Naive thymus-derived CD8-positive, alpha-beta T cell (primary cell): ENCODE results near the gene FATE1. TPM values are rescaled to one million over a fixed set of nuclear protein-coding genes. Genes with fewer than 3 reads are reported as not detected.

Source experiments
- ATAC-seq, 2 donors: fragments of 150-1000 bp; cut with Tn5 transposase in 1 of 2; sonication (Bioruptor Pico), chemical (Tn5 transposase) in 1 of 2; 1 replicate in 1 of 2; 2 replicates in 1 of 2; pipeline ENCODE4 v1.10.0; 2021; ENCODE audit warnings: mild to moderate bottlenecking in 2 of 2, moderate library complexity in 2 of 2
- POLR2A ChIA-PET: fragments of 350-600 bp; sonication (Branson Sonifier 250); formaldehyde crosslinking; loops from one replicate; lab custom pipeline; 2021; ENCODE audit warnings: antibody characterized with exemption; lab: Charles Lee
- DNase-seq, 10 donors: peaks; one replicate each; pipeline versions ENCODE4 v3.0.0 to v3.0.0-alpha.2; 2020 to 2022
- H3K27ac Mint-ChIP-seq, 10 donors: one replicate each; pipeline ENCODE4 v1.8.0; 2020 to 2022; ENCODE audit warnings: mild to moderate bottlenecking in 10 of 10, mixed read lengths in 10 of 10, moderate library complexity in 4 of 10, inconsistent platforms in 1 of 10
- H3K27me3 Mint-ChIP-seq, 5 donors: one replicate each; pipeline ENCODE4 v1.8.0; 2021 to 2022; ENCODE audit warnings: mixed read lengths in 5 of 5
- H3K36me3 Mint-ChIP-seq, 3 donors: one replicate each; pipeline ENCODE4 v1.8.0; 2020 to 2022; ENCODE audit warnings: mixed read lengths in 3 of 3, mild to moderate bottlenecking in 2 of 3, inconsistent platforms in 1 of 3
- H3K4me1 Mint-ChIP-seq, 4 donors: one replicate each; pipeline ENCODE4 v1.8.0; 2021 to 2022; ENCODE audit warnings: mixed read lengths in 4 of 4
- H3K4me3 Mint-ChIP-seq, 10 donors: one replicate each; pipeline ENCODE4 v1.8.0; 2020 to 2022; ENCODE audit warnings: mild to moderate bottlenecking in 10 of 10, mixed read lengths in 10 of 10, moderate library complexity in 6 of 10, inconsistent platforms in 1 of 10
- H3K9me3 Mint-ChIP-seq, 9 donors: one replicate each; pipeline ENCODE4 v1.8.0; 2020 to 2022; ENCODE audit warnings: mixed read lengths in 9 of 9, mild to moderate bottlenecking in 3 of 9, inconsistent platforms in 1 of 9, moderate library complexity in 1 of 9
- polyA plus RNA-seq, 3 donors: library from polyadenylated mRNA; unstranded; fragments of 300-500 nt; fragmentation: Illumina TruSeq; gene quantifications; one replicate each; pipeline ENCODE4 v1.2.3, GENCODE V29; 2021
- total RNA-seq, 8 experiments: library from RNA in 2 of 8; stranded (reverse) in 2 of 8; gene quantifications; one replicate each; pipeline ENCODE4 v1.2.3 and lab custom pipeline; 2021 to 2026

Gene FATE1
- total and polyA plus RNA-seq, 5 experiments from 2014 or later: not detected

GRCh38 chrX:151736685-151737084, 20.9 kb downstream of the FATE1 start:
- no peak for ATAC-seq
- POLR2A ChIA-PET: no interaction called here
- H3K4me3 Mint-ChIP-seq: no peak overlapping the region
- peak overlapping the region in 1 of 10 donors; percentile 43 for H3K27ac Mint-ChIP-seq
- no peak for DNase-seq
- H3K9me3 Mint-ChIP-seq: no peaks in the 10 kb centered on the region
- H3K27me3 Mint-ChIP-seq: peaks cover 5 to 43% (median 11%) of the 10 kb centered on the region in 5 donors
- no peaks in the 10 kb centered on the region for H3K4me1 Mint-ChIP-seq
- no peaks in the 10 kb centered on the region for H3K36me3 Mint-ChIP-seq

- Mint-ChIP-seq H3K9me3 (no peaks in the 10 kb centered on the region), H3K4me3 (no peak overlapping the region), H3K4me1 (no peaks in the 10 kb centered on the region), H3K27ac (no peak overlapping the region), H3K27me3 (peaks cover 5 to 35% (median 11%) of the 10 kb centered on the region in 5 donors), H3K36me3 (no peaks in the 10 kb centered on the region)
- ATAC-seq: no peak
- no peak for DNase-seq
- POLR2A ChIA-PET: no interaction called here
Measured at GRCh38 chrX:151737494-151737893, 21.7 kb downstream of the FATE1 start.

GRCh38 chrX:151738751-151739150, 22.9 kb downstream of the FATE1 start:
- Mint-ChIP-seq H3K27me3 (peaks cover 5 to 33% (median 12%) of the 10 kb centered on the region in 5 donors), H3K9me3 (no peaks in the 10 kb centered on the region), H3K27ac (no peak overlapping the region), H3K4me3 (no peak overlapping the region), H3K36me3 (no peaks in the 10 kb centered on the region), H3K4me1 (no peaks in the 10 kb centered on the region)
- POLR2A ChIA-PET: no interaction called here
- DNase-seq (no peak), ATAC-seq (no peak)

GRCh38 chrX:151741606-151742005, 25.8 kb downstream of the FATE1 start:
- no peak overlapping the region for H3K27ac Mint-ChIP-seq
- H3K4me1 Mint-ChIP-seq: no peaks in the 10 kb centered on the region
- peaks cover 1 to 10% (median 5%) of the 10 kb centered on the region in 5 donors for H3K27me3 Mint-ChIP-seq
- H3K9me3 Mint-ChIP-seq: no peaks in the 10 kb centered on the region
- no peak overlapping the region for H3K4me3 Mint-ChIP-seq
- ATAC-seq: no peak
- DNase-seq: no peak
- POLR2A ChIA-PET: no interaction called here
- no peaks in the 10 kb centered on the region for H3K36me3 Mint-ChIP-seq

- H3K9me3 Mint-ChIP-seq: no peaks in the 10 kb centered on the region
- H3K4me3 Mint-ChIP-seq: no peak overlapping the region
- no peak overlapping the region for H3K27ac Mint-ChIP-seq
- peaks cover 1 to 6% (median 4%) of the 10 kb centered on the region in 5 donors for H3K27me3 Mint-ChIP-seq
- no peaks in the 10 kb centered on the region for H3K4me1 Mint-ChIP-seq
- DNase-seq: no peak
- no peak for ATAC-seq
- no peaks in the 10 kb centered on the region for H3K36me3 Mint-ChIP-seq
- POLR2A ChIA-PET: no interaction called here
Measured at GRCh38 chrX:151742311-151742710, 26.5 kb downstream of the FATE1 start.

- no peak overlapping the region for H3K4me3 Mint-ChIP-seq
- DNase-seq (no peak), ATAC-seq (no peak)
- H3K27me3 Mint-ChIP-seq: peaks cover 0 to 3% (median 1%) of the 10 kb centered on the region in 5 donors
- POLR2A ChIA-PET: no interaction called here
- H3K9me3 Mint-ChIP-seq: no peaks in the 10 kb centered on the region
- H3K27ac Mint-ChIP-seq: no peak overlapping the region
- no peaks in the 10 kb centered on the region for H3K36me3 Mint-ChIP-seq
- H3K4me1 Mint-ChIP-seq: no peaks in the 10 kb centered on the region
Measured at GRCh38 chrX:151743651-151744470, 28.0 kb downstream of the FATE1 start.

GRCh38 chrX:151745651-151746050, 29.8 kb downstream of the FATE1 start:
- Mint-ChIP-seq H3K4me1 (no peaks in the 10 kb centered on the region), H3K36me3 (no peaks in the 10 kb centered on the region), H3K9me3 (no peaks in the 10 kb centered on the region), H3K27me3 (peaks cover 0 to 7% (median 2%) of the 10 kb centered on the region in 5 donors), H3K4me3 (no peak overlapping the region), H3K27ac (no peak overlapping the region)
- POLR2A ChIA-PET: no interaction called here
- DNase-seq (no peak), ATAC-seq (no peak)

- Mint-ChIP-seq H3K4me3 (no peak overlapping the region), H3K36me3 (no peaks in the 10 kb centered on the region), H3K27ac (no peak overlapping the region), H3K27me3 (peaks cover 0 to 12% (median 9%) of the 10 kb centered on the region in 5 donors), H3K9me3 (no peaks in the 10 kb centered on the region), H3K4me1 (peaks cover 0 to 2% (median 0%) of the 10 kb centered on the region in 4 donors)
- ATAC-seq (no peak), DNase-seq (no peak)
- POLR2A ChIA-PET: no interaction called here
Measured at GRCh38 chrX:151746502-151746901, 30.7 kb downstream of the FATE1 start.

GRCh38 chrX:151750511-151750910, 34.7 kb downstream of the FATE1 start:
- H3K27me3 Mint-ChIP-seq: peaks cover 2 to 18% (median 15%) of the 10 kb centered on the region in 5 donors
- H3K4me1 Mint-ChIP-seq: peaks cover 0 to 2% (median 0%) of the 10 kb centered on the region in 4 donors
- POLR2A ChIA-PET: no interaction called here
- no peak overlapping the region for H3K27ac Mint-ChIP-seq
- no peak overlapping the region for H3K4me3 Mint-ChIP-seq
- DNase-seq (no peak), ATAC-seq (no peak)
- no peaks in the 10 kb centered on the region for H3K9me3 Mint-ChIP-seq
- H3K36me3 Mint-ChIP-seq: no peaks in the 10 kb centered on the region

GRCh38 chrX:151752847-151753246, 37.0 kb downstream of the FATE1 start:
- no peak for DNase-seq
- no peak for ATAC-seq
- H3K9me3 Mint-ChIP-seq: no peaks in the 10 kb centered on the region
- H3K27ac Mint-ChIP-seq: no peak overlapping the region
- POLR2A ChIA-PET: no interaction called here
- no peak overlapping the region for H3K4me3 Mint-ChIP-seq
- H3K36me3 Mint-ChIP-seq: no peaks in the 10 kb centered on the region
- peaks cover 0 to 2% (median 0%) of the 10 kb centered on the region in 4 donors for H3K4me1 Mint-ChIP-seq
- H3K27me3 Mint-ChIP-seq: peaks cover 2 to 34% (median 15%) of the 10 kb centered on the region in 5 donors

- H3K9me3 Mint-ChIP-seq: no peaks in the 10 kb centered on the region
- H3K27ac Mint-ChIP-seq: no peak overlapping the region
- peaks cover 2 to 40% (median 17%) of the 10 kb centered on the region in 5 donors for H3K27me3 Mint-ChIP-seq
- no peak overlapping the region for H3K4me3 Mint-ChIP-seq
- H3K36me3 Mint-ChIP-seq: no peaks in the 10 kb centered on the region
- H3K4me1 Mint-ChIP-seq: peaks cover 0 to 2% (median 0%) of the 10 kb centered on the region in 4 donors
- POLR2A ChIA-PET: no interaction called here
- DNase-seq (no peak), ATAC-seq (no peak)
Measured at GRCh38 chrX:151753313-151754046, 37.6 kb downstream of the FATE1 start.

- Mint-ChIP-seq H3K4me1 (peaks cover 0 to 2% (median 0%) of the 10 kb centered on the region in 4 donors), H3K4me3 (no peak overlapping the region), H3K27ac (no peak overlapping the region), H3K9me3 (no peaks in the 10 kb centered on the region), H3K27me3 (peaks cover 2 to 41% (median 17%) of the 10 kb centered on the region in 5 donors), H3K36me3 (no peaks in the 10 kb centered on the region)
- POLR2A ChIA-PET: no interaction called here
- no peak for ATAC-seq
- no peak for DNase-seq
Measured at GRCh38 chrX:151754047-151754429, 38.2 kb downstream of the FATE1 start.

- Mint-ChIP-seq H3K4me1 (peaks cover 0 to 2% (median 0%) of the 10 kb centered on the region in 4 donors), H3K4me3 (no peak overlapping the region), H3K27me3 (peaks cover 2 to 41% (median 17%) of the 10 kb centered on the region in 5 donors), H3K36me3 (no peaks in the 10 kb centered on the region), H3K27ac (no peak overlapping the region), H3K9me3 (no peaks in the 10 kb centered on the region)
- ATAC-seq (no peak), DNase-seq (no peak)
- POLR2A ChIA-PET: no interaction called here
Measured at GRCh38 chrX:151754641-151755215, 38.9 kb downstream of the FATE1 start.
